T-helper 17 cell (primary cell): ENCODE results near the gene SUMO4. TPM values are rescaled to one million over a fixed set of nuclear protein-coding genes. Genes with fewer than 3 reads are reported as not detected.
A peak's percentile ranks its signal among the peaks of the same experiment; 100 is the strongest.

Source experiments
- ATAC-seq: fragments of 150-1000 bp; cut with Tn5 transposase; 2 replicates; pipeline ENCODE4 v1.10.0; 2021; ENCODE audit warnings: mild to moderate bottlenecking, moderate library complexity
- DNase-seq, 3 donors: peaks; one replicate each; pipeline versions ENCODE4 v3.0.0 to v3.0.0-alpha.2; 2020 to 2021
- H3K9me3 ChIP-seq: one replicate; pipeline ENCODE4 v1.7.0; 2013; ENCODE audit warnings: low read length, mild to moderate bottlenecking; ENCODE audit not compliant: control insufficient read depth, poor library complexity, severe bottlenecking
- H3K27ac Mint-ChIP-seq: one replicate; pipeline ENCODE4 v1.8.0; 2022; ENCODE audit warnings: mild to moderate bottlenecking, moderate library complexity, mixed read lengths
- H3K27me3 Mint-ChIP-seq: one replicate; pipeline ENCODE4 v1.8.0; 2022; ENCODE audit warnings: mixed read lengths
- H3K36me3 Mint-ChIP-seq: one replicate; pipeline ENCODE4 v1.8.0; 2022; ENCODE audit warnings: low read depth, mixed read lengths
- H3K4me1 Mint-ChIP-seq: one replicate; pipeline ENCODE4 v1.8.0; 2022; ENCODE audit warnings: mild to moderate bottlenecking, mixed read lengths
- H3K4me3 Mint-ChIP-seq: one replicate; pipeline ENCODE4 v1.8.0; 2022; ENCODE audit warnings: mild to moderate bottlenecking, moderate library complexity, mixed read lengths
- total RNA-seq, 4 donors: library from RNA in 2 of 4; stranded (reverse) in 2 of 4; gene quantifications; one replicate each; pipeline ENCODE4 v1.2.3 and lab custom pipeline; 2022 to 2026

Gene SUMO4
- total RNA-seq, 2 donors from 2014 or later = 9.0 to 11.4 TPM

DNA sequence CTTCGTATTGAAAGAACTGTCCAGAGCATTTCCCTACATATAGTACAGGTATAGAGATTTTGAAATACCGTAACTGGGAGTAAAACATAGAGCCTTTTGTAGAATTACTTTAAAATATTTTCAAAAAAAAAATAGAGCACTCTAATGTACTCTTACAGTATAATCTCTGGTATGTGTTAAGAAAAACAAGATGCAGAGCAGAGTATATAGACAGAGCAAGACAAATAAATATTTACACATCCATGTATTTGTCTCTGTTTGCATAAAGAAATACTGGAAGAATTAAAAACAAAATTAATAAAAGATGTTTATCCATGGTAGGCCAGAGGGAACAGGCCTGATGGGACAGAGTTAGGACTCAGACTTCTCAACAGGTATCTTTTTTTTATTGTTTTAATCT lies 28.0 kb upstream of the SUMO4 start:
- peaks cover 19% of the 10 kb centered on the region for H3K36me3 Mint-ChIP-seq
- no peak for DNase-seq
- no peak overlapping the region for H3K4me3 Mint-ChIP-seq
- ATAC-seq = no peak
- H3K27ac Mint-ChIP-seq = peak overlapping the region; percentile 85
- no peaks in the 10 kb centered on the region for H3K27me3 Mint-ChIP-seq
- H3K4me1 Mint-ChIP-seq = peaks cover 44% of the 10 kb centered on the region
- H3K9me3 ChIP-seq = no peaks in the 10 kb centered on the region

DNA sequence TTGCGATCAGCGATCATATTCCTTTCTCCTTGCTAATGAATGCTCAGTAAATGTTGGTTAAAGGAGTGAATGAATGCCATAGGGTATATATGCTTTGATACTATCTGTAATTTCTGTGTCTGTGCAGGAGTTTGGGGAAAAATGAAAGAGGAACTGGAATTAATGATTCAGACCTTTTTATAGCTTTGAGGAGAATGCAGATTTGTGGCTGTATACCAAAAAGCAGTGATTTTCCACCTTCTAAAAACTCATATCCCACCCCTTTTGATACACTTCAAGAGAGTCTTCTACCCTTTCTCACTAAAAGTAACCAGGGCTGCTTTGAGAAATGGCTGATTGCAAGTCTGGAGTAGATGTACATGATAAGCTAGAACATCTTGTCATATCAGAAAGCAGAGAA lies 26.6 kb upstream of the SUMO4 start:
- ATAC-seq (no peak), DNase-seq (no peak)
- peaks cover 22% of the 10 kb centered on the region for H3K36me3 Mint-ChIP-seq
- no peaks in the 10 kb centered on the region for H3K9me3 ChIP-seq
- H3K27ac Mint-ChIP-seq = peak overlapping the region; percentile 85
- H3K4me1 Mint-ChIP-seq = peaks cover 46% of the 10 kb centered on the region
- peak overlapping the region; percentile 9 for H3K4me3 Mint-ChIP-seq
- H3K27me3 Mint-ChIP-seq = no peaks in the 10 kb centered on the region

DNA sequence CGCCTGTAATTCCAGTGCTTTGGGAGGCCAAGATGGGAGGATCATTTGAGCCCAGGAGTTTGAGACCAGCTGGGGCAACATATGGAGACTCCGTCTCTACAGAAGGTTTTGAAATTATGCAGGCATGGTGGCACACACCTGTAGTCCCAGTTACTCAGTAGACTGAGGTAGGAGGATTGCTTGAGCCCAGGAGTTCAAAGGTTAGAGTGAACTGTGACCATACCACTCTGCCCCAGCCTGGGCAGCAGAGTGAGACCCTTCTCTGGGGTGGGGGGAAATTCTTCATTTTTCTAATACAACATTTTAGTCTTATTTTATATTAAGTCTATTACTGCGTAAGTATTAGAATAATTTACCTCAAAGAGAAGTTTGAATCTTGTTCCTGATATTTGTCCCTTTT lies 20.1 kb upstream of the SUMO4 start:
- ATAC-seq (no peak), DNase-seq (no peak)
- Mint-ChIP-seq H3K4me3 (no peak overlapping the region), H3K36me3 (peaks cover 18% of the 10 kb centered on the region), H3K27me3 (no peaks in the 10 kb centered on the region), H3K27ac (peak overlapping the region; percentile 19), H3K4me1 (peaks cover 35% of the 10 kb centered on the region)
- H3K9me3 ChIP-seq = no peaks in the 10 kb centered on the region

- no peaks in the 10 kb centered on the region for H3K27me3 Mint-ChIP-seq
- no peak for ATAC-seq
- H3K4me1 Mint-ChIP-seq = peaks cover 31% of the 10 kb centered on the region
- no peak overlapping the region for H3K4me3 Mint-ChIP-seq
- peaks cover 16% of the 10 kb centered on the region for H3K36me3 Mint-ChIP-seq
- H3K27ac Mint-ChIP-seq = no peak overlapping the region
- H3K9me3 ChIP-seq = no peaks in the 10 kb centered on the region
- no peak for DNase-seq
Observed at GRCh38 chr6:149380523-149380922, 19.5 kb upstream of the SUMO4 start.

DNA sequence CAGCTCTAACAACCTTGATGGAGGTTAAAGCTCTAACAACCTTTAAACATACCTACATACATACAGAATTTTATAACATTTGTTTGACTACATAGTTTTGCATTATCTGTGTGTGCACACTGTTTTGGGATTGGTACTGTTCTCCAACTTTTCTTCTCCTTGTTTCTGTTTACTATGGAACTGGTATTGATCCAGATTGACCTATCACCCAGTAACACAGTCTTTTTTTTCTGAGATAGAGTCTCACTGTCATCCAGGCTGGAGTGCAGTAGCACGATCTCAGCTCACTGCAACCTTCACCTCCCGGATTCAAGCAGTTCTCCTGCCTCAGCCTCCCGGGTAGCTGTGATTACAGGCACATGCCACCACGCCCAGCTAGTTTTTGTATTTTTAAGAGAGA lies 16.7 kb upstream of the SUMO4 start:
- H3K4me1 Mint-ChIP-seq = peaks cover 24% of the 10 kb centered on the region
- H3K36me3 Mint-ChIP-seq = peaks cover 16% of the 10 kb centered on the region

DNA sequence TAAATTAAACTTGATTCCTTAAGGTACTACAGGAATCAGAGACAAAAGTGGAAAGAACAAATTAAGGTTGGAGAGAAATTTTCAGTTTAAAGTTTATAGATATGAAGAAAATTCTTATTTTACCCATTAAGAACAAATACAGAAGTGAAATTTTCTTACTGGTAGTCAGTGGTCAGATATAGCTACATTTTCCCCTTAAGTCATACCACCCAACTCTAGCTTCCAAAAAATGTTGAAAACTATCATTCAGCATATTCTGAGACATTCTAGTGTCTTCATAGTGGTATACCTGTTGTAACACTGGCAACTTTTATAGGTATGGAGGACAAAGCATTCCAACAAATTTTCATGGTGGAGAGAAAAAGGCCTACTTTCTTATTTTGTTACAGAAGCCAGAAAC lies 15.6 kb upstream of the SUMO4 start:
- ATAC-seq (no peak), DNase-seq (no peak)
- Mint-ChIP-seq H3K4me3 (no peak overlapping the region), H3K27me3 (no peaks in the 10 kb centered on the region), H3K27ac (peak overlapping the region; percentile 45), H3K36me3 (peaks cover 9% of the 10 kb centered on the region), H3K4me1 (peaks cover 16% of the 10 kb centered on the region)
- peaks cover 8% of the 10 kb centered on the region for H3K9me3 ChIP-seq

More for the DNA sequence above, 16.7 kb upstream of the SUMO4 start:
- DNase-seq = no peak
- no peak overlapping the region for H3K4me3 Mint-ChIP-seq
- H3K9me3 ChIP-seq = peaks cover 8% of the 10 kb centered on the region
- ATAC-seq = no peak
- peak overlapping the region; percentile 45 for H3K27ac Mint-ChIP-seq
- no peaks in the 10 kb centered on the region for H3K27me3 Mint-ChIP-seq

- ATAC-seq = peak; percentile 69
- Mint-ChIP-seq H3K4me3 (no peak overlapping the region), H3K4me1 (peaks cover 21% of the 10 kb centered on the region), H3K27ac (no peak overlapping the region), H3K27me3 (no peaks in the 10 kb centered on the region), H3K36me3 (peaks cover 12% of the 10 kb centered on the region)
- no peak for DNase-seq
- peaks cover 8% of the 10 kb centered on the region for H3K9me3 ChIP-seq
Observed at GRCh38 chr6:149385998-149386646, 13.9 kb upstream of the SUMO4 start.

GRCh38 chr6:149387779-149388512 lies 12.1 kb upstream of the SUMO4 start:
- H3K36me3 Mint-ChIP-seq = peaks cover 8% of the 10 kb centered on the region
- H3K27me3 Mint-ChIP-seq = no peaks in the 10 kb centered on the region
- H3K27ac Mint-ChIP-seq = peak overlapping the region; percentile 5
- ATAC-seq (no peak), DNase-seq (no peak)
- peaks cover 8% of the 10 kb centered on the region for H3K9me3 ChIP-seq
- no peak overlapping the region for H3K4me3 Mint-ChIP-seq
- H3K4me1 Mint-ChIP-seq = peaks cover 25% of the 10 kb centered on the region

- DNase-seq (no peak), ATAC-seq (no peak)
- no peaks in the 10 kb centered on the region for H3K27me3 Mint-ChIP-seq
- peaks cover 8% of the 10 kb centered on the region for H3K9me3 ChIP-seq
- no peak overlapping the region for H3K4me3 Mint-ChIP-seq
- H3K27ac Mint-ChIP-seq = peak overlapping the region; percentile 27
- H3K36me3 Mint-ChIP-seq = peaks cover 10% of the 10 kb centered on the region
- peaks cover 36% of the 10 kb centered on the region for H3K4me1 Mint-ChIP-seq
Observed at GRCh38 chr6:149389509-149390297, 10.4 kb upstream of the SUMO4 start.

- peak overlapping the region; percentile 88 for H3K27ac Mint-ChIP-seq
- H3K9me3 ChIP-seq = peaks cover under 1% of the 10 kb centered on the region
- H3K27me3 Mint-ChIP-seq = no peaks in the 10 kb centered on the region
- no peak for DNase-seq
- no peak overlapping the region for H3K4me3 Mint-ChIP-seq
- H3K36me3 Mint-ChIP-seq = peaks cover 12% of the 10 kb centered on the region
- ATAC-seq = no peak
- H3K4me1 Mint-ChIP-seq = peaks cover 48% of the 10 kb centered on the region
Observed at GRCh38 chr6:149392093-149392492, 8.0 kb upstream of the SUMO4 start.

DNA sequence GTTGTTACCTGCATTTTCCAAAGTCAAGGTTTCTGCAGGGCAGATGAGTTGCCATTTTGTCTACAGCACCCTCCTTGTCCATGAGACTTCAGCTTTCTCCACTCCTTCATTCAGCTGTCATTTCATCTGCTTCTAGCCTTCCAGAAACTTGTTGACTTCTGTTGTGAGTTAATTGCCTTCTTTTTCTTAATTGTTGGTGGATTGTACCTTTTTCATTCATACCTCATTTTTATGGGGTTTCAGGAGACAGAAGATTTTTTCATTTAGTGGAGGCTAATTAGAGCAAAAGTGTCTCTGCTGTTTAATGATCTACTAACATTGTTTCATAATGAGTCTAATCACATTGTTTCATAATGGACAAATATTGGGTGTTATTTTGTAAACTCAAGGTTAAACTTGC lies 7.5 kb upstream of the SUMO4 start:
- Mint-ChIP-seq H3K36me3 (peaks cover 12% of the 10 kb centered on the region), H3K27ac (peak overlapping the region; percentile 88), H3K27me3 (no peaks in the 10 kb centered on the region), H3K4me3 (peak overlapping the region; percentile 0), H3K4me1 (peaks cover 48% of the 10 kb centered on the region)
- ATAC-seq = no peak
- H3K9me3 ChIP-seq = no peaks in the 10 kb centered on the region
- DNase-seq = no peak

GRCh38 chr6:149393002-149393679 lies 6.9 kb upstream of the SUMO4 start:
- no peaks in the 10 kb centered on the region for H3K9me3 ChIP-seq
- peak; percentile 33 for ATAC-seq
- H3K4me1 Mint-ChIP-seq = peaks cover 48% of the 10 kb centered on the region
- no peaks in the 10 kb centered on the region for H3K27me3 Mint-ChIP-seq
- peak overlapping the region; percentile 88 for H3K27ac Mint-ChIP-seq
- H3K36me3 Mint-ChIP-seq = peaks cover 12% of the 10 kb centered on the region
- no peak for DNase-seq
- H3K4me3 Mint-ChIP-seq = peak overlapping the region; percentile 39

- DNase-seq (no peak), ATAC-seq (no peak)
- peaks cover 48% of the 10 kb centered on the region for H3K4me1 Mint-ChIP-seq
- no peak overlapping the region for H3K4me3 Mint-ChIP-seq
- H3K27me3 Mint-ChIP-seq = no peaks in the 10 kb centered on the region
- peak overlapping the region; percentile 88 for H3K27ac Mint-ChIP-seq
- no peaks in the 10 kb centered on the region for H3K9me3 ChIP-seq
- peaks cover 16% of the 10 kb centered on the region for H3K36me3 Mint-ChIP-seq
Observed at GRCh38 chr6:149395185-149395584, 4.9 kb upstream of the SUMO4 start.
